Suprapubic skin (tissue), 4 donors: ENCODE data around the gene SLC12A8.

Experiments used
- CTCF ChIP-seq, 2 donors: fragments of 200-600 bp in 1 of 2; fragments of 450-650 bp in 1 of 2; sonication (generic) in 1 of 2; IDR thresholded peaks; one replicate each; pipeline ENCODE4 v1.5.1; 2016 to 2019; ENCODE audit warnings: antibody characterized with exemption in 2 of 2, mild to moderate bottlenecking in 1 of 2, moderate library complexity in 1 of 2
- EP300 ChIP-seq: sonication (generic); formaldehyde crosslinking; IDR thresholded peaks from one replicate; pipeline ENCODE4 v1.6.1; 2017; ENCODE audit warnings: antibody characterized with exemption
- POLR2A ChIP-seq, 2 donors: fragments of 450-650 bp; IDR thresholded peaks; one replicate each; pipeline ENCODE4 v1.6.1; 2017; ENCODE audit warnings: antibody characterized with exemption in 2 of 2, mild to moderate bottlenecking in 2 of 2, moderate library complexity in 2 of 2
- POLR2AphosphoS5 ChIP-seq, 3 donors: sonication (generic); formaldehyde crosslinking; IDR thresholded peaks; one replicate each; pipeline ENCODE4 v1.6.1; 2017; ENCODE audit warnings: antibody characterized with exemption in 3 of 3

DNA sequence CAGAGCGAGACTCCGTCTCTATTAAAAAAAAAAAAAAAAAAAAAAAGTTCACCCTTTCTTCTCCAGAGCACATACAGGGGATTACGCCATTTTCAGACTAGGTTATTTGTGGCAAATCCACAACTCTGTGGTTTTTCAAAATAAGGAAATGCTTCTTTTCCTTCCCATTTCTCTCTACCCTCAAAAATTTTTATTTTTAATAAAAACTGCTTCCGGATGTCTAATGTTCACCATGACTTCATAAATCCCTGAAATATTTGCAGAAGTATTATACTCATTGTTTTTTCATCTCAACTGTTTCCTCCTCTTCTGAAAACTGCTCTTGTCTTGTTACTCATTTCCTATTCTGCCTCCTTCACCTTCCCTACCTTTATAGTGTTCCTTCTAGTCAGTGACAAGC, 45.0 kb upstream of the SLC12A8 start:
- TF ChIP-seq POLR2AphosphoS5 (IDR thresholded peaks at IDR 0.05), result no peak
- no peak for TF ChIP-seq CTCF (IDR thresholded peaks at IDR 0.05)
- no peak for TF ChIP-seq POLR2A (IDR thresholded peaks at IDR 0.05)
- no peak for TF ChIP-seq EP300
